Large intestine (tissue), 3 donors: ENCODE measurements around the gene CACTIN. TPM values are rescaled to one million over a fixed set of nuclear protein-coding genes. Genes with fewer than 3 reads are reported as not detected.

ENCODE experiments used
- DNase-seq, 2 donors: peaks; one replicate each; pipeline versions ENCODE4 v3.0.0 to v3.0.0-alpha.2; 2013
- H3K27ac ChIP-seq: one replicate; pipeline ENCODE4 v1.5.1; 2013; ENCODE audit warnings: low read length
- H3K27me3 ChIP-seq: 2 replicates; pipeline ENCODE4 v1.6.1; 2013; ENCODE audit warnings: low read length; ENCODE audit not compliant: control insufficient read depth, insufficient read depth
- H3K36me3 ChIP-seq: 2 replicates; pipeline ENCODE4 v1.6.1; 2013; ENCODE audit warnings: low read length; ENCODE audit not compliant: control insufficient read depth, insufficient read depth
- H3K4me1 ChIP-seq: one replicate; pipeline ENCODE4 v1.6.1; 2013; ENCODE audit warnings: low read length; ENCODE audit not compliant: control insufficient read depth, insufficient read depth
- H3K4me3 ChIP-seq: one replicate; pipeline ENCODE4 v1.5.1; 2013; ENCODE audit warnings: low read length
- H3K9me3 ChIP-seq: one replicate; pipeline ENCODE4 v1.6.1; 2013; ENCODE audit warnings: mild to moderate bottlenecking, low read depth, low read length, moderate library complexity; ENCODE audit not compliant: control insufficient read depth
- WGBS: methylation state at CpG from one replicate; pipeline ENCODE4 v1.1.5; 2013; ENCODE audit warnings: low lambda C conversion rate; ENCODE audit not compliant: insufficient coverage; 5-methylcytosine and 5-hydroxymethylcytosine counted together
- polyA plus RNA-seq: library from polyadenylated mRNA; unstranded; fragments of 120-200 nt; gene quantifications from one replicate; pipeline ENCODE4 v1.2.1, GENCODE V29; 2013

Gene CACTIN
- polyA plus RNA-seq, 1 donor, result 17.5 TPM

DNA sequence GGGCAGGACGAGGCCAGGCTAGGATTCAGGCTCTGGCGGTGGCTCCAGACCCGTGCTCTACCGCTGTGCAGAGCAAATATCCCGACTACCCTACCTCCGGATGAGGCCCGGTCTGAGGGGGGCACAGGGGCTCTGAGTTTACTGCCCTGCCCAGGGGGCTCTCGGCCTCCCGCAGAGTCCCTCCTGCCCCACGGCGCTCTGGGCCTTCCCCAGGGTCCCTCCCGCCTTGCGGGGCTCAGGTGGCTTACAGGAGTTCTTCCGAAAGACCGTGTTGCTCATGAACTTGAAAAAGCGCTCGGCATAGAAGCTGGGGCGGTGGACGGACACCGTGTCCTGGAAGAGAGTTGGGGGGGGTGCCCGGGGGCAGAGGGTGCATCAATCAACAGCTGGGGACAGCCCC, 19.1 kb upstream of the CACTIN start:
- WGBS, result 80% methylated on average over 1 of the region's 21 CpGs
- Histone ChIP-seq H3K4me3 (no peak overlapping the region), H3K36me3 (peaks cover 46% of the 10 kb centered on the region)

DNA sequence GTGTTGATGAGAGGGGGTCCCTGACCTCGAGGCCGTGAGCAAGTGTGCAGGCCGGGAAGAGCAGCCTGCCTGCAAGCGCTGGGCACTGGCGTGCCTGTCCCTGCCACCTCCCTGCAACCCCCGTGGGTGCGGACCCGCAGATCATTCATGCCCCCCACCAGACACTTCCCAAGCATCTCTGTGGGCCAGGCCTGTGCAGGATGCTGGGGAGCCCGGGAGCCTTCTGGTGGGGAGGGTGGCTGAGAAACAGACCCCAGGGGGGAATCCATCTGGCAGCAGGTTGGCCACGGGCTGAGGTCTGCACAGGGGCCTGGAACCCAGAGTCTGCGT, 18.4 kb upstream of the CACTIN start:
- Histone ChIP-seq H3K27me3 (no peaks in the 10 kb centered on the region), H3K36me3 (peaks cover 41% of the 10 kb centered on the region), H3K4me1 (no peaks in the 10 kb centered on the region), H3K27ac (no peak overlapping the region), H3K4me3 (no peak overlapping the region), H3K9me3 (peaks cover 7% of the 10 kb centered on the region)
- WGBS, result no CpG with 5 or more reads among the region's 11 CpGs
- DNase-seq, result no peak

More for the DNA sequence above, 19.1 kb upstream of the CACTIN start:
- H3K4me1 ChIP-seq, result no peaks in the 10 kb centered on the region
- no peak for DNase-seq
- no peaks in the 10 kb centered on the region for H3K27me3 ChIP-seq
- peaks cover 7% of the 10 kb centered on the region for H3K9me3 ChIP-seq
- no peak overlapping the region for H3K27ac ChIP-seq

DNA sequence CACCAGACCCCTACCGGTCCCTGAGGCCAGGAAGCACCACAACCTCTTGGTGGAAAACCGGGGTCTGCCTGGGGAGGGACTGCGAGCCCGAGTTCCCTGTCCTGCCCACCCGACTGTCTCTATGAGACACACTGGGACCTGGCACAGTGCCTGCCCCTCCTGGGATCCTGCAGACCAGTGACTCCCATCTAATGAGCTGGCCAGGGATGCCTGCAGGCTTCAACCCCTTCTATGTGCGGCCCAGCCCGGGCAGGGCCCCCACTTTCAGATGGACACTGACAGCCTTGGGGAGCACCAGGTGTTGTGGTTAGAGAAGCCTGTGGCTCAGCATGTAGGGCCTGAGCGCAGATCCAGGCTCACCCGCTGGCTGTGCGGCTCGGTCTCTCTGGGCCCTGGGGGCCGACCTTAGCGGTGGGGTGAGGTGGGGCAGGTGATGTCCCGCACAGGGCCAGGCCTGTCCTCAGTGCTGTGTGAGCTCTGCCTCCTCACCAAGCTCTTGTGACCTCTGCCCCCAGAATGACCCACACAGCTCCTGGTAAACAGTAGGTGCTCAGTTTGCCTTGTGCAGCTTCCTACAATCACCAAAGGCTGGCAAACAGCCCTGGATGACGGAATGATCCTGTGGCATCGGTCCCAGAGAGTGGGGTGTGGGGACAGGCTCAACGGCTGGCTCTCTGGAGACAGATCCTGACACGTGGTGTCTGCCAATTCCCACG, 17.9 kb upstream of the CACTIN start:
- Histone ChIP-seq H3K4me3 (no peak overlapping the region), H3K4me1 (no peaks in the 10 kb centered on the region), H3K36me3 (peaks cover 43% of the 10 kb centered on the region), H3K9me3 (peaks cover 7% of the 10 kb centered on the region), H3K27ac (no peak overlapping the region), H3K27me3 (no peaks in the 10 kb centered on the region)
- no peak for DNase-seq
- no CpG with 5 or more reads among the region's 19 CpGs for WGBS

DNA sequence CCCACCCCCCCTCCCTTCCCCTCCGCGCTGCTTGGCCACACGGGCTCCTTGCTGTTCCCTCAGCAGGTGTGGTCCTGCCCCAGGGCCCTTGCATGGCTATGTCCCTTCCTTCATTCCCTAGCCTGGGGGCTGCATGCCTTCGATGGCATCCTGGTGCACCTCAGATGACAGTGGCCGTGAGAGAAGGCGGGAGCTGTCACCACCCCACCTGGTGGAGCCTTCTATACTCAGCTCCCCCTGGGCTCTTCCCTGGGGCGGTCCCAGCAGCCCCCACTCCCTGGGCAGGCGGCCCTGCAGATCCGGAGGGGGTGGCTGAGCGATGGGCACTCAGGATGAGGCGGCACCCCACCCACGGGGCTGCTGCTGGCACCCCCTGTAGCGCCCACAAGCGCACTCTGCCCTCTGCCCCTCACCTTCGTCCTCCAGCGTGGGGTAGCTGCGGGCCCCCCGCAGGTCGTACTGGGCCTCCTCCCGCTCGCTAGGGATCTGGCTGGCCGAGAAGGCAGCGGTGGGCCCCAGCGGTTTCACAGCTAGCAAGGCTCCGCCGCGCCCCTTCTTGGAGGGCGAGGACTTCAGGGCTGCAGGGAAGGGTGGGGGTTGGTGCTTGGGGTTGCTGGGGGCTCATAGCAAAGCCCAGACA, 17.2 kb upstream of the CACTIN start:
- Histone ChIP-seq H3K4me1 (no peaks in the 10 kb centered on the region), H3K9me3 (peaks cover 7% of the 10 kb centered on the region), H3K27ac (no peak overlapping the region), H3K27me3 (no peaks in the 10 kb centered on the region), H3K36me3 (peaks cover 50% of the 10 kb centered on the region), H3K4me3 (no peak overlapping the region)
- no peak for DNase-seq
- no CpG with 5 or more reads among the region's 28 CpGs for WGBS

DNA sequence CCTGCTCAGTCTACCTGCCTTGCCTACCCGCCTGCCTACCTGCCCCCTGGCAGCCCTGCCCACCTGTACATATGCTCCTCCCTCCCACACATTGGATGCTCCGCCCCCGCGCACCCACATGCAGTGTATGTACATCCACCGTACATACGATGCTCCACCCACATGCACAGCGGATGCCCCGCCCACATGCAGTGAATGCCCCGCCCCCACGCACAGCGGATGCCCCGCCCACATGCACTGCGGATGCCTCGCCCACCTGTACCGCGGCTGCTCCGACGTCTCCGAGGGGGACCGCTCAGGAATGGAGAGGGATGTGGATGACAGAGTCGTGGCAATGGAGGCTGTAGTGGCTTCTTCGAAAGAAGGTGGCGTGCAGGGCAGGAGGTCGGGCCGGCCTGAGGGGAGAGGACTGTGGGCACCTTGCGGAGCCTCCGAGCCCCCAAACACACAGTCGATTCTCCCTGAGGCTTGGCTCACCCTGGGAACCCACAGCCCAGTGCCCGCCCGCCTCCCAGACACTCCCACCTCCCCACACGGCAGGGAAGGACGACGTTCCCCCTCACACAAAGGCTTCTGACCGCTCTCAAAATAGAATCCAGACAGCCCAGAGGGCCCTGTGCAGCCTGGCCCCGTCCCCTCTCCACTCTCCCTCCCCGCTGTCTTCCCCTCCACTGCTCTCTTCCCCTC, 16.5 kb upstream of the CACTIN start:
- no CpG with 5 or more reads among the region's 36 CpGs for WGBS
- Histone ChIP-seq H3K27ac (no peak overlapping the region), H3K27me3 (no peaks in the 10 kb centered on the region), H3K4me3 (no peak overlapping the region), H3K4me1 (no peaks in the 10 kb centered on the region), H3K9me3 (peaks cover 7% of the 10 kb centered on the region), H3K36me3 (peaks cover 55% of the 10 kb centered on the region)
- no peak for DNase-seq

DNA sequence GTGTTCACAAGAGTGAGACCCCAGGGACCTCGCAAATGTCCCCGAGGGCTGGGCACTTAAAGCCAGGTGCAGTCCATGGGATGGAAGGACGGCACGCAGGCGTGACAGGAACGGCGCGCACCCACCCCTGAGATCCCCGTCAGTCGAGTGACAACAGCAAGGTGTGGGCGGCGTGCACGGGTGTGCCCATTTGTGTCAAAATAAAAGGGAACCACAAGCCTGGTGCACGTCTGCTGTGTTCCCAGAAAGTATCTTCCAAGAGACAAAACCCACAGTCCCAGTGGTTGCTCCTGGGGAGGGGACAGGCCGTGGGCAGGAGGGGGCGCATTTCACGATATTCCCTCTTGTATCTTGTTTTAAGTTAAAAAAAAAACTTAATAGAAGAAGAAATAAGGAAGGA, 15.7 kb upstream of the CACTIN start:
- WGBS, result no CpG with 5 or more reads among the region's 17 CpGs
- Histone ChIP-seq H3K27me3 (no peaks in the 10 kb centered on the region), H3K9me3 (peaks cover 7% of the 10 kb centered on the region), H3K27ac (no peak overlapping the region), H3K36me3 (peaks cover 59% of the 10 kb centered on the region), H3K4me1 (no peaks in the 10 kb centered on the region), H3K4me3 (no peak overlapping the region)
- no peak for DNase-seq

DNA sequence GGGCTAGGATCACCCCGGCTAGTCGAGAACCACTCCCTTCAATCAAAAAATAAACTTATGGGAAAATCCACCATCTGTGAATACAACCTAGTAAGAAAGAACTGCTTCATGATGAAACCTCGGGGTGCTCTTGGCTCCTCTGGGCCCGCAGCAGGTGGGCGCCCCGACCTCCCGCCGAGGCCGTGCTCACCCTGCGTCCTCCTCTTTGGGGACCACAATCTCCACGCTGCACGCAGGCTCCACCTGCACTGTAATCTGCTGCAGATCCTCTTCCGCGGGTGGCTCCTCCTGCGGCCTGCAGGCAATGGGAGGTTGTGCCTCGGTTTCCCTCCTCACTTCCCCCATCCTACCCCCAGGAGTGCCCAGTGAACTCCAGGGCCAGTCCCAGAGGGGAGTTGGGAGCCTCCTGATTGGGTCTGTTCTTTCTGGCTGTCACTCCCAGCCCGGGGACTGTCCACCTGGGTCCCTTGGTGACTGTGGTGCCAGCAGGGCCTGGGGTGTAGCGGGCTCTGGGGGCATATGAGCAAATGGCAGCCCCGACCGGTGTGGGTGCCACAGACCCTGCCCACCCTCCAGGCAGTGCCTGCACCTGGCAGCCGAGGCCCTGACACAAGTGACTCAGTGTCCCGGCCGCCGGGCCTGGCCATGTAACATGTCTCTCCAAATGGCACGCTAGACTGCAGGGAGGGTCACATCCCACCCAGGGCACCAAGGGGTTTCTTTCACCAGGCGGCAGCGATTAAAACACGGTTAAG, 15.1 kb upstream of the CACTIN start:
- WGBS, result no CpG with 5 or more reads among the region's 28 CpGs
- no peak for DNase-seq
- H3K36me3 ChIP-seq, result peaks cover 64% of the 10 kb centered on the region
- peaks cover 7% of the 10 kb centered on the region for H3K9me3 ChIP-seq
- H3K4me1 ChIP-seq, result no peaks in the 10 kb centered on the region
- no peak overlapping the region for H3K27ac ChIP-seq
- no peaks in the 10 kb centered on the region for H3K27me3 ChIP-seq
- H3K4me3 ChIP-seq, result no peak overlapping the region

DNA sequence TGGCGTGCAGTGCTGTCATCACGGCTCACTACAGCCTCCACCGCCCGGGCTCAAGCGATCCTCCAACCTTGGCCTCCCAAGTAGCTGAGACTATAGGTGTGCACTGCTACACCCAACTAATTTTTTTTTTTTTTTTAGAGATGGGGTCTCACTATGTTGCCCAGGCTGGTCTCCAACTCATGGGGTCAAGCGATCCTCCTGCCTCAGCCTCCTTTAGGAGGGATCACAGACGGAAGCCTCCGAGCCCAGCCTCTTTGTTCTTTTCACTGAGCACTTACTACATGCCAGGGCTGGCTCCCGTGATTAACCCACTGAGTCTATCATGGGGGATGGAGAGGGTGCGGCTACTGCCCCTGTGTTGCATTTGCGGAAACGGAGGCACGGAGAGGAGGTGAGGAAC, 12.9 kb upstream of the CACTIN start:
- H3K4me1 ChIP-seq, result no peaks in the 10 kb centered on the region
- DNase-seq, result no peak
- H3K27ac ChIP-seq, result no peak overlapping the region
- no peaks in the 10 kb centered on the region for H3K27me3 ChIP-seq
- WGBS, result 100% methylated on average over 4 of the region's 13 CpGs
- H3K36me3 ChIP-seq, result peaks cover 50% of the 10 kb centered on the region
- peaks cover 7% of the 10 kb centered on the region for H3K9me3 ChIP-seq
- no peak overlapping the region for H3K4me3 ChIP-seq

DNA sequence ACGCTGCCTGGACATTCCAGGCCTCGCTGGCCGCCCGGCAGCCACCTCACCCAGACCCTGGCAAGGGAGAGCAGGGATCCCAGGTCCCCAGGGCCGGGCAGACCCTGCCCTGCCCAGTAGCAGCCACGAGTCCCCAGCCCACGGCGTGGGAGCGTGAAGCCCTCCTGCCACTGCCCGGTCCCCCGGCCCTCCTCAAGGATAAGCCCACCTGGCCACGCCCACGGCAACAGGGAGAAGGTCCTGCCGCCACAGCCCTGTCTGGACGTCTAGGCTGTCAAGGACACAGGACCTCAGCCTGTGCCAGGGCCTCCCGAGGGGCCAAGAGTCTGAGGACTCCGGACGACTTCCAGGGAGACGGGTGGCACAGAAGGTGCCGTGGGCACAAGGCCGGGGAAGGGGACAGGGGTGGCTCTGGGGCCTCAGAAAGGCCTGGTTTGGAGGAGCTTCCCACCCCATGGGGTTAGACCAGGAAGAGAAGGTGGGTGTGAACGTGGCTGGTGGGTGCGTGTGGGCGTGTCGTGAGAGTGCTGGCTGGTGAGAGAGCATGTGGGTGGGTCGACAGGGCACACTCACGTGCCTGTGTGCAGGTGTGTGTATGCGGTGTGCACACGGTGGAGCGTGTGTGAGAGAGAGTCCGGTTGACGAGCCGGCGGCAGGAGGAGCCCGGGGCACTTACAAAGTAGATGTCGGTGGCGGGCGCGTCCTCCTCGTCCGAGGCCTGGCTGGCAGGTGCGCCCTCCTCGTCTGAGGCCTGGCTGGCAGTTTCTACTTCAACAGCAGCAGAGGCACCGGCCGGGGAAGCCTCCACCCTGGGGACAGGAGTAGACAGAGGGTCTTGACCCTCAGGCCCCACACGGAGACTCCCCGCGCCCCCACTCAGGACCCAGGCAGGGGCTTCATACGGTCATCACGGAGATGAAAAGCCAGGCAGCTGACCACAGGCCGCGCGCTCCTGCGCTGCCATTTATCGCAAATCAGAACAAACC, 11.9 kb upstream of the CACTIN start:
- DNase-seq, result no peak
- H3K4me3 ChIP-seq, result no peak overlapping the region
- peaks cover 4% of the 10 kb centered on the region for H3K9me3 ChIP-seq
- H3K27me3 ChIP-seq, result no peaks in the 10 kb centered on the region
- no CpG with 5 or more reads among the region's 55 CpGs for WGBS
- no peaks in the 10 kb centered on the region for H3K4me1 ChIP-seq
- H3K36me3 ChIP-seq, result peaks cover 50% of the 10 kb centered on the region
- no peak overlapping the region for H3K27ac ChIP-seq
